Coronary artery (tissue), 2 donors: ENCODE results near the gene CISTR.

Experiments
- DNase-seq: peaks from one replicate; pipeline ENCODE4 v3.0.0-alpha.2; 2017; ENCODE audit warnings: low spot score
- H3K27ac ChIP-seq, 2 donors: fragments of 200-600 bp; sonication (generic); one replicate each; pipeline ENCODE4 v1.5.1; 2016 to 2019
- H3K4me3 ChIP-seq: fragments of 200-600 bp; sonication (generic); 2 replicates; pipeline ENCODE4 v1.5.1; 2016; ENCODE audit warnings: mild to moderate bottlenecking, moderate library complexity
- CTCF ChIP-seq: fragments of 200-600 bp; sonication (generic); IDR thresholded peaks from one replicate; pipeline ENCODE4 v1.5.1; 2019; ENCODE audit warnings: antibody characterized with exemption

Gene CISTR

GRCh38 chr12:53777412-53777811 lies 25.6 kb upstream of the CISTR start:
- Histone ChIP-seq H3K4me3 (no peak overlapping the region), H3K27ac (no peak overlapping the region)
- DNase-seq = no peak
- no peak for TF ChIP-seq CTCF

- DNase-seq = no peak
- H3K4me3 ChIP-seq = no peak overlapping the region
- no peak for TF ChIP-seq CTCF
- H3K27ac ChIP-seq = no peak overlapping the region
Measured at GRCh38 chr12:53776872-53777271, 25.1 kb upstream of the CISTR start.

- no peak overlapping the region for H3K4me3 ChIP-seq
- DNase-seq = no peak
- no peak for TF ChIP-seq CTCF
- H3K27ac ChIP-seq = peak overlapping the region in 1 of 2 donors; percentile 7
Measured at GRCh38 chr12:53775478-53776145, 23.8 kb upstream of the CISTR start.

GRCh38 chr12:53770281-53770680 lies 18.5 kb upstream of the CISTR start:
- Histone ChIP-seq H3K27ac (no peak overlapping the region), H3K4me3 (no peak overlapping the region)
- no peak for TF ChIP-seq CTCF
- DNase-seq = no peak

GRCh38 chr12:53768976-53769375 lies 17.2 kb upstream of the CISTR start:
- no peak for TF ChIP-seq CTCF

GRCh38 chr12:53766881-53767280 lies 15.1 kb upstream of the CISTR start:
- Histone ChIP-seq H3K4me3 (no peak overlapping the region), H3K27ac (no peak overlapping the region)
- no peak for TF ChIP-seq CTCF
- DNase-seq = no peak

More at GRCh38 chr12:53768976-53769375, 17.2 kb upstream of the CISTR start:
- Histone ChIP-seq H3K27ac (no peak overlapping the region), H3K4me3 (no peak overlapping the region)
- no peak for DNase-seq

- Histone ChIP-seq H3K4me3 (no peak overlapping the region), H3K27ac (no peak overlapping the region)
- TF ChIP-seq CTCF = no peak
- no peak for DNase-seq
Measured at GRCh38 chr12:53765891-53766290, 14.1 kb upstream of the CISTR start.
